BE2C (cell line): Measurements from ENCODE around the gene POLR2B.
A peak's percentile ranks its signal among the peaks of the same experiment; 100 is the strongest.

Source experiments
- DNase-seq: peaks from one replicate; pipeline ENCODE4 v3.0.0-alpha.2; 2020
- H3K27me3 ChIP-seq: fragments of 250-450 bp; sonication (Bioruptor Pico); 2 replicates; pipeline ENCODE4 v1.5.1; 2020; ENCODE audit warnings: mild to moderate bottlenecking
- H3K36me3 ChIP-seq: fragments of 250-450 bp; sonication (Bioruptor Pico); 2 replicates; pipeline ENCODE4 v1.5.1; 2020; ENCODE audit warnings: mild to moderate bottlenecking
- H3K4me1 ChIP-seq: fragments of 250-450 bp; sonication (Bioruptor Pico); 2 replicates; pipeline ENCODE4 v1.5.1; 2020
- H3K4me3 ChIP-seq: 2 replicates; pipeline ENCODE4 v1.5.1; 2011; ENCODE audit warnings: low read depth, low read length
- H3K9me3 ChIP-seq: fragments of 250-450 bp; sonication (Bioruptor Pico); 2 replicates; pipeline ENCODE4 v1.5.1; 2020
- TF ChIP-seq, protein P1 (sequence below): IDR thresholded peaks from 2 replicates; pipeline ENCODE4 v1.5.1; 2012; ENCODE audit warnings: mild to moderate bottlenecking, low read depth, low read length

Gene POLR2B

DNA sequence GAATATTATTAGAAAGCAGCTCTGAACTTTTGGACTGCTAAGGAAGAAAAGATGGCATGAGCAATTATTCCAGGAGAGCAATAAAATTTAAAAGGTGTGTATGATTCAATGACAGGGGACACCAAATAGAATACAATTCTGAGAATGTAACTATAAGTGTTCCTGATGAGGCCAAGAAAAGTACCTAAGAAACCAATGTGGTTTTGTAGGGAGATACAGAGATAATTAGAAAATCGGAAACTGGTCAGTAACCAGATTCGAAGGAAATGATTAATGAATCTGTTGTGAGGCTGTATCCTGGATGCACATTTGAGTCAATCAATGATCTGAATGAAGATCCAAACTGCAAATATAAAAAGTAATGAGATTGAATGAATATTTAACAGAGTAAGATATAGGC is 7.3 kb upstream of the POLR2B start:
- Histone ChIP-seq H3K4me1 (no peaks in the 10 kb centered on the region), H3K9me3 (no peaks in the 10 kb centered on the region), H3K4me3 (no peak overlapping the region), H3K36me3 (peaks cover 61% of the 10 kb centered on the region), H3K27me3 (no peaks in the 10 kb centered on the region)
- no peak for DNase-seq
- TF ChIP-seq, protein P1, sequence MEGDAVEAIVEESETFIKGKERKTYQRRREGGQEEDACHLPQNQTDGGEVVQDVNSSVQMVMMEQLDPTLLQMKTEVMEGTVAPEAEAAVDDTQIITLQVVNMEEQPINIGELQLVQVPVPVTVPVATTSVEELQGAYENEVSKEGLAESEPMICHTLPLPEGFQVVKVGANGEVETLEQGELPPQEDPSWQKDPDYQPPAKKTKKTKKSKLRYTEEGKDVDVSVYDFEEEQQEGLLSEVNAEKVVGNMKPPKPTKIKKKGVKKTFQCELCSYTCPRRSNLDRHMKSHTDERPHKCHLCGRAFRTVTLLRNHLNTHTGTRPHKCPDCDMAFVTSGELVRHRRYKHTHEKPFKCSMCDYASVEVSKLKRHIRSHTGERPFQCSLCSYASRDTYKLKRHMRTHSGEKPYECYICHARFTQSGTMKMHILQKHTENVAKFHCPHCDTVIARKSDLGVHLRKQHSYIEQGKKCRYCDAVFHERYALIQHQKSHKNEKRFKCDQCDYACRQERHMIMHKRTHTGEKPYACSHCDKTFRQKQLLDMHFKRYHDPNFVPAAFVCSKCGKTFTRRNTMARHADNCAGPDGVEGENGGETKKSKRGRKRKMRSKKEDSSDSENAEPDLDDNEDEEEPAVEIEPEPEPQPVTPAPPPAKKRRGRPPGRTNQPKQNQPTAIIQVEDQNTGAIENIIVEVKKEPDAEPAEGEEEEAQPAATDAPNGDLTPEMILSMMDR = no peak

DNA sequence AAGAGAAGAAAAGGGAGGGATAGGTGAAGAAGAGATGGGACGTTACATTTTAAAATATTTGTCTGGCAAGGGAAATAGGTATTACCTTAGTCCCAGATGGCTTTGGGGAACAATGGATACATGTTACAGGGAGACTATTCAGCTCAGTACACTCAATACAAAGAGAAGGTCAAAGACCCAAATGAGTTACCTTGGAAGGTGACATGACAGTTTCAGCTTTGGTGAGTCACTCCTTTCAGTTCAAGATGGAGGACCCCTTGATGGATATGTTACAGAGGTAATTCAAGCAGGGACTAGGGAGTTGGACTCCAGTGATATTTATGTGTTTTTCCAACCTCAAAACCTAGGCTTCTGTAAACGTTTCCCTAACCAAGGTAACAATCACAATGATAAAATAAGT is 6.3 kb upstream of the POLR2B start:
- no peaks in the 10 kb centered on the region for H3K27me3 ChIP-seq
- TF ChIP-seq, protein P1 = no peak
- H3K4me3 ChIP-seq = no peak overlapping the region
- DNase-seq = no peak
- H3K4me1 ChIP-seq = no peaks in the 10 kb centered on the region
- H3K9me3 ChIP-seq = no peaks in the 10 kb centered on the region
- H3K36me3 ChIP-seq = peaks cover 55% of the 10 kb centered on the region

DNA sequence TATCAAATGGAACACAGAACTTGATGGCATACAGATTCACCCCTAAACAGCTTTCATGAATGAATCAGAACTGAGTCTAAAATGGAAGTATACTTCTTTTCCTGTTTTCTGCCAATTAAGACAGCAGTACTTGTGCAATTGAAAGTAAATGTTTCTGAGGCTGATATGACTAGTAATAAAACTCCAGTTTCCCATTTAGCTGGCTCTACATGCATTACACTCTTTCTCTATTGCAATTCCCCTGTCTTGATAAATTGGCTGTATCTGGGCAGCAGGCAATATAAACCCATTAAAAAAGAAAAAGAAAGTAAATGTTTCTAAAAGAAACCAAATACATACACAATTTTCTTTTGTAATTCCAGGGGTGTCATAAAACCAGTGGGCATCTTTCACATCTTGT is 5.9 kb upstream of the POLR2B start:
- Histone ChIP-seq H3K4me3 (no peak overlapping the region), H3K36me3 (peaks cover 53% of the 10 kb centered on the region)

DNA sequence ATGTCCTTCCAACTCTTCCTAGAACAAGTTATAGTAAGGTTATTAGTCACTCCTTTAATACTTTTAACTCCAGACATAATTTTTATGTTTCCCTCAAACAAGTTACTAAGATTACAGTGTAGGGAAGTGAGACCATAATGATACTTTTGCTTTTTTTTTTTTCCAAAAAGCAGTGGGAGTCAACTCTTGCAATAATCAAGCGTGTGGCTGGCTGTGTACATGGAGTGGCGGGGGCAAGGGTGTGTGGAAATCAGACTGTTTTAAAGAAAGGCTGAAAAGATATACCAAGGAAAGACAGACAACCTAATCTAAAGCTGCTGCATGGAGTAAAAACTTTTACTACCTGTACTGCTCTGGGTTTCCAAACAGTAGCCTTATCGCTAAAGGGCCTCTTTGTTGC is 5.4 kb upstream of the POLR2B start:
- Histone ChIP-seq H3K4me3 (no peak overlapping the region), H3K9me3 (no peaks in the 10 kb centered on the region), H3K27me3 (no peaks in the 10 kb centered on the region), H3K4me1 (no peaks in the 10 kb centered on the region), H3K36me3 (peaks cover 50% of the 10 kb centered on the region)
- no peak for DNase-seq
- TF ChIP-seq, protein P1 = no peak

More for the DNA sequence above, 5.9 kb upstream of the POLR2B start:
- DNase-seq = no peak
- TF ChIP-seq, protein P1 = no peak
- Histone ChIP-seq H3K4me1 (no peaks in the 10 kb centered on the region), H3K27me3 (no peaks in the 10 kb centered on the region), H3K9me3 (no peaks in the 10 kb centered on the region)

DNA sequence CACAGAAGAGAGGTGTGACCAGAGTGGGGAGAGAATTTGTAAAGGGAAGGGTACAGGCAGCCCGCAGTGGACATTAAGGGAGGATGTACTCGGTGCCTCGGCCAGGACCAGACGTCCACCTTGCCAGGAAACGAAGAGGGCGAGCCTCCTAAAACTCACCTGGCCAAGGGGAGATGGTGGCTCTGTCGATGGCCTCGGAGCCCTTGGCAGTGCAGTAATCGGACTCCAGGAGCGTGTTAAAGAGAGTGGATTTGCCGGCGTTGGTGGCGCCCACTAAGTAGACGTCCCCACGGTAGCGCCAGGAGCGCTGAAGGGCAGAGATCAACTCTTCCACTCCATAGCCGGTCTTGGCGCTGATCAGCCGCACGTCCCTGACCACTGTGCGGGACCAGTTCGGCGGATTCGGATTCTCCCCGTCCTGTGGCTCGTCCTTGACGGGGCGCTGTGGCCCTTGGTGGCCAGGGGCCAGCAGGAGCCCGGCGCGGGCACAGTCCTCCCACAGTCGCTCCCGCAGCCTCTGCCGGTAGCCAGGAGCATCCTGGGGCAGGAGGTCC is 2.3 kb upstream of the POLR2B start:
- Histone ChIP-seq H3K36me3 (peaks cover 33% of the 10 kb centered on the region), H3K4me3 (peak overlapping the region; percentile 99), H3K4me1 (no peaks in the 10 kb centered on the region), H3K9me3 (no peaks in the 10 kb centered on the region), H3K27me3 (no peaks in the 10 kb centered on the region)
- no peak for DNase-seq
- TF ChIP-seq, protein P1 = no peak

DNA sequence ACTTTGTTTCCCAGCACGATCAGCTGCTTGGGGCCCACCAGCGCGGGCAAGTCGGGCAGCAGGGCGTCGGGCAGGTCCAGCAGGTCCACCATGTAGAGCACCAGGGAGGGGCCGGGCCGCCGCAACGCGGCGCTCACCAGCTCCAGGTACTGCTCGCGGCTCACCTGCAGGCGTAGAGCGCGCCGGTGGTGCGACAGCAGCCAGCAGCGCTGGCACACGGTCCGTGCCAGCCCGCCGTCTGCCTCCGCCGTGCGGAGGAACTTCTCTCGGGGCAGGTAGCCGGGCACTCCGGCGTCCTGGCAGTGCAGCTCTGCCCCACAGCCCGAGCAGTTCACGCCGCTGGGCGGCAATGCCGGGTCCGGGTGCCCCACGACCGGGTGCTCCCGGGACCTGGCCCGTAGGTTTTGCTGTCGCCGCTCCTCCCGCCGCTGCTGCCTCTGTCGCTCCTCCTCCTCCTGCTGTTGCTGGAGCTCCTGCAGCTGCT is 1.8 kb upstream of the POLR2B start:
- Histone ChIP-seq H3K36me3 (peaks cover 37% of the 10 kb centered on the region), H3K4me1 (no peaks in the 10 kb centered on the region; the same call in 1 of the 2 replicates), H3K9me3 (no peaks in the 10 kb centered on the region), H3K4me3 (peak overlapping the region; percentile 99), H3K27me3 (no peaks in the 10 kb centered on the region)
- TF ChIP-seq, protein P1 = peak; percentile 14; the same call in 1 of the 2 replicates
- peak; percentile 48 for DNase-seq
